GM21423 (cell line): Measurements from ENCODE around the gene CCL11.

Experiments used
- ATAC-seq: cut with Tn5 transposase; IDR thresholded peaks from one replicate; pipeline ENCODE4 v1.9.1; 2021; ENCODE audit warnings: mild to moderate bottlenecking, moderate library complexity; ENCODE audit not compliant: unreplicated experiment

Gene CCL11

DNA sequence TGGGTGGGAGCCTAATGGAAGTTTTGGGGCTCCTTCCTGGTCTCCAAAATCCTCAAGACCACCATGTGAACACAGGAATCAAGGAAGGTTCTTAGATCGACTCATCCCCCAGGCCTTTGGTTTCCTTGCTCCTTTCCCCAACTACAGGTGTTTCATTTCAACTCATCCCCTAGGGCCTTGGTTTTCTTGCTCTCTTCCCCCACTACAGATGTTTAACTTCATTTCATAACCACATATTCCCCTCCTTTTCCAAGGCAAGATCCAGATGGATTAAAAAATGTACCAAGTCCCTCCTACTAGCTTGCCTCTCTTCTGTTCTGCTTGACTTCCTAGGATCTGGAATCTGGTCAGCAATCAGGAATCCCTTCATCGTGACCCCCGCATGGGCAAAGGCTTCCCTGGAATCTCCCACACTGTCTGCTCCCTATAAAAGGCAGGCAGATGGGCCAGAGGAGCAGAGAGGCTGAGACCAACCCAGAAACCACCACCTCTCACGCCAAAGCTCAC is at the start of gene CCL11:
TSS of gene CCL11 (plus strand) at position 457 of the 507 bp plus-strand sequence. CDS start 67 bp downstream, outside the sequence.
- ATAC-seq, result no peak

DNA sequence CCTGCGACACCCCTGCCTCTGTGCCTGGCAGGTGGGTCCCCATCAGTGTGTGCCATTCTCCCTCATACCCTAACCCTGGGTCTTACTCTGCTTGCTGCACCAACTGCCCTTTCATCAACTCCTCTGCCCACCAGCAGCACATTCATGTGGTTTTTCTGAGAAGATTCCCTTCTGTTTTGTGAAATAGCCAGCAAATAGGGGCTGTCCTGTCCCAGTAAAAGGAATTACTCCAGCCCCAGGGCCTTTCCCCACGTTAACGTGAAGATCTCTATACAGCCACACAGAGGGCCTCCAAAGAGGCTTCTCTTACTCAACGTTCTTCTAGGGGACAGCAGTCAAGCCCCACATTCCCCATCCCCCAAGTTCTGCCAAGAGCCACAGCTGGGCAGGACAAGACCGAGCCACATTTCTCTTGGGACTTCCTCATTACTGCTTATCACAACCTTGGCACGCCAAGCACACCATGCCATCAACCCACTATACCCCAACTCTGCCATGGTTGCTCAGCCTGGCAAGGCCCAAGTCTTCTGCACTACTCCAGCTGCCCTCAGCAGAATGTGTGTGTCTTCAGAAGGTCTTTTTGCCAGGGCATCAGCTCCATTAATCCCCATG is 49.2 kb upstream of the CCL11 start:
- ATAC-seq, result no peak

DNA sequence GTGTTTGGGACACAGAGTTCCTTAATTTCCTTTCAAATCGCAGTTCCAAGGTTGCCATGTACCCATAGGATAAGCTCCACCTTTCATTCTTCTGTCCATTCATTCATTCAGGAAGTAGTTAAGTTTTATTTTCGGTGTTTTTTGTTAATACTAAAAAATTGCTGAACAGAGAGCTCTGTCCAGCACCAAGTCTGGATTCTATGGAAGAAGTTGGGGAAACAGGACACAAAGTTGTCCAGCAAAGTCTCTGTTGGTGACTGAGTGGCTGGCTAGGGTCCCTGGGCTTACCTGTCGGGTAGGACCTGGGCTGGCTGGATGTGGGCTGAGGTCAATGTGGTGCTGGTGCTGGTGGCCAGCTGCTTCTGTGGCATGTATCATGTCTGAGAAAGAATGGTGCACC is 48.1 kb upstream of the CCL11 start:
- ATAC-seq, result no peak

DNA sequence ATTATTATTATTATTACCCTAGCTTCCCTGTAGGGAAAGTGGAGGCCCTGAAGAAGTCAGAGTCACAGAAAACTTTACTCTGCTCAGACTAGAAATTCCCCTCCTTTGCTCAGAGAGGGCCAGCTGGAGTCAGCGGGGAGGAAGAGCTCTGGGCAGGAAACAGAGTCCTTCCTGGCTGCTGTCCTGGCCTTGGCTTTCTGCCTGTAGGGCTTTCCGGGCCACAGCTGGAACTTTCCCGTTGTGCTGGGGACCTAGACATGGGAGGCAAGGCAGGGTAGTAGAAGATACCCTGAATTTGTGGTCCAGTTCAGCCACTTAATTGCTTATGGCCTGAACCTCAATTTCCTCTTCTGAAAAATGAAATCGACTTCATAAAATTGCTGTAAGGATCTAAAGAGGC is 44.5 kb upstream of the CCL11 start:
- ATAC-seq, result no peak

- ATAC-seq, result no peak
These were observed 42.8 kb upstream of the CCL11 start for GRCh38 chr17:34242587-34243363.

GRCh38 chr17:34243364-34244320 is 41.9 kb upstream of the CCL11 start:
- no peak for ATAC-seq

DNA sequence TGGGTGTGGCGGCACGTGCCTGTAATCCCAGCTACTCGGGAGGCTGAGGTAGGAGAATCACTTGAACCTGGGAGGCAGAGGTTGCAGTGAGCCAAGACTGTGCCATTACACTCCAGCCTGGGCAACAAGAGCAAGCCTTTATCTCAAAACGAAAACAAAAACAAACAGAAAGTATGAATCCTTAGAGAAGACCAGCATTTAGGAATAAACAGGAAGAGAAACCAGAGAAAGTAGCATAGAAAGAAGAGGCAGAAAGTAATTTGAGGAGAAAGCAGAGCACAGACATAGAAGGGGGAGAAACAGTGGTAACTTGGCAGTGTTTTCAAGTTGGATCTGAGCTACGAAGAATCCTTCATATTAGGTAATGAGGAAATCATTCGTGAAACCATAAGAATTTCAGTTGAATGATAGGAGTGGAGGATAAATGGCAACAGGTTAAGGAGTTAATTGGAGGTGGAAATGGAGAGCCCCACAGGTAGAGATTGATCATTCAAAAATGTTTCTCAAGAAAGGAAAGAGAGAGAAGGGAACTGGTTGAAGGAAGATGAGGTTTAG is 40.1 kb upstream of the CCL11 start:
- no peak for ATAC-seq

GRCh38 chr17:34246446-34246845 is 39.1 kb upstream of the CCL11 start:
- no peak for ATAC-seq

GRCh38 chr17:34246881-34247280 is 38.7 kb upstream of the CCL11 start:
- ATAC-seq, result no peak

DNA sequence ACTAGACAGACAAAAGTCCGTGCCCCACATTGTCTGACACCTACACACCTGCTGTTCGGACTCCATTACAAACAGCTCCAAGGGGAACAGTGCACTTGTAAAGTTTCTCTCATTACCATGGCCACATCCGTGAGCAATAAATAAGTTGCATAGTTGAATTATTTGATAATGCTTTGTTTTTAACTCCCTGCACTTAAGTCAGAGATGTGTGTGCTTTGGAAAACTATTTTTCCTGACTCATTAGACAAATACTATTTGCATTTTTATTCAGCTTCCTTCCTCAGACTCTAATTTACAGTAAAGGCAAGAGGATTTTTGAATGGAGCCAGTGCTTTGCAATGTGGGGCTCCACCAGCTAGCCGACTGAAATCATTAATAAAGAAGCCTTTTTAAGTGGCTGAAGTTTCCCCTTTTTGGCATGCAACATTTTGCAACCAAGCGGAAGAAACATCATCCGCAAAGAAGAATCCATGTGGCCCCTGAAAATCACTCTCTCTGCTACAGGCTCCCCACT is 37.0 kb upstream of the CCL11 start:
- no peak for ATAC-seq

- no peak for ATAC-seq
These were observed 36.5 kb upstream of the CCL11 start for GRCh38 chr17:34249061-34249460.

DNA sequence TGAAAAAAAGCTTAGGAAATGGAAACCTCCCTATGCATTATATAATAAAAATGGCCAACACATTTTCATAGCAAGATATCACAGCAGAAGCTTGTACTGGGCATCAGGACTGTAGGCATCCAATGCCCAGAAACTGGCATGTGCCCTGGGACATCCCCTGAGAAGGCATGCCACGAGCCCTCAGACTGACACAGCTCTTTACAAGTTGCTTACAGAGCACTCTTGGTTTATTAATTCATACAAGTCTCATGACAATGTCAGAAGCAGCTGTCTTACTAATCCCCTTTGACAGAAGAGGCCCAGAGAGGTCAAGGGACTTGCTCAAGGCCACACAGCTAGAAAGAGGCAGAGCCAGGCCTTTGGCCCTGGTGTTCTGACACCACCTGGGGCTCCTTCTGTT is 36.1 kb upstream of the CCL11 start:
- no peak for ATAC-seq

GRCh38 chr17:34251186-34251585 is 34.4 kb upstream of the CCL11 start:
- ATAC-seq, result no peak

- no peak for ATAC-seq
These were observed 33.5 kb upstream of the CCL11 start for GRCh38 chr17:34252095-34252443.

DNA sequence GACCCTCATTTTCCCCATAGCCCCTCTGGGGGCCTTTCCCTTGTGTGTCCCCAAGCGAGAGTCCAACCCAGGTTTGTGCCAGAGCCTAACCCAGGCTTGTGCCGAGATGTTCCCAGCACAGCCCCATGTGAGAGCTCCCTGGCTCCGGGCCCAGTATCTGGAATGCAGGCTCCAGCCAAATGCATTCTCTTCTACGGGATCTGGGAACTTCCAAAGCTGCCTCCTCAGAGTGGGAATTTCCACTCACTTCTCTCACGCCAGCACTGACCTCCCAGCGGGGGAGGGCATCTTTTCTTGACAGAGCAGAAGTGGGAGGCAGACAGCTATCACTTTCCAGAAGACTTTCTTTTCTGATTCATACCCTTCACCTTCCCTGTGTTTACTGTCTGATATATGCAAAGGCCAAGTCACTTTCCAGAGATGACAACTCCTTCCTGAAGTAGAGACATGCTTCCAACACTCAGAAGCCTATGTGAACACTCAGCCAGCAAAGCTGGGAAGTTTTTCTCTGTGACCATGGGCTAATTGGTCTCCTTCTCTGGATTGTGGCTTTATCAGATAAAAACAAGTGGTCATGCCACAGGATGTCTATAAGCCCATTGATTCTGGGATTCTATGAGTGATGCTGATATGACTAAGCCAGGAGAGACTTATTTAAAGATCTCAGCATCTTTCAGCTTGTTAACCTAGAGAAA is 33.0 kb upstream of the CCL11 start:
- no peak for ATAC-seq

DNA sequence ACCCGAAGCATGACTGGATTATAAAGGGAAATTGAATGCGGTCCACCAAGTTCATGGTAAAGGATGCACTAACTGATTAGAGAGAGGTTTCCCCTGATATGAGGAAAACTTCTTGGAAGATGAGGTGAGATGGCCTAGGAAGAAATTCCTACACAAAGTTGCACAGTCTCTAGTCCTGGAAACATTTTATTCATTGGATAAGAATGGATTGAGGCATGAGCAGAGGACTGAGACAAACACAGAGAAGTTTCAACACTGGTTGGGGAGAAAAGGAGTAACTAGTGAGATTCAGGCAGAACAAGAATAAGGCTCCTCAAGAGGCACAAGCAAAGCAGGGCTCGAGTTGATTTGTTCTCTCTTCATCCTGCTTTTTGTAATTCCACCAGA is 32.4 kb upstream of the CCL11 start:
- no peak for ATAC-seq

DNA sequence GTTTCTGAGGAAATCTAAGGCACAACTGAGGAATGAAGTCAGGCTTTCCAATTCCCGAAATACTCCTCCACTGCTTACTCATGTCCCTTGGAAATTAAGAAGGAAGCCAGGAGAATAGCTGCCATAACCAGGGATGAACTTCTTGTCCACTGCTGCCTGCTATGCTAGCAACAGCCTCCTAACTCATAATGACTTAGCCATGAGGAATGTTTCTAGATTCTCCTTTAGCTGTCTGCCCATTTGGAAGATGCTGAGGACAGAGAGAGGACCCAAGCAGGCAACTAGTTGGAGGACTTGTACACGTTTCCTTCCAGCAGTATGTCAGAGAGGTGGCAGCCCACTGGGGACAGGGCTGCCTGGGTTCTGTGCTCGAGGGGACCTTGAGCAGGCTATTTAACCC is 31.4 kb upstream of the CCL11 start:
- no peak for ATAC-seq

- ATAC-seq, result no peak
These were observed 30.7 kb upstream of the CCL11 start, which contains the start of gene CCL2 for GRCh38 chr17:34254651-34255380. Gene CCL2, plus strand, starts transcription at chr17:34255285. Its CDS starts 65 bp downstream, at chr17:34255350.

DNA sequence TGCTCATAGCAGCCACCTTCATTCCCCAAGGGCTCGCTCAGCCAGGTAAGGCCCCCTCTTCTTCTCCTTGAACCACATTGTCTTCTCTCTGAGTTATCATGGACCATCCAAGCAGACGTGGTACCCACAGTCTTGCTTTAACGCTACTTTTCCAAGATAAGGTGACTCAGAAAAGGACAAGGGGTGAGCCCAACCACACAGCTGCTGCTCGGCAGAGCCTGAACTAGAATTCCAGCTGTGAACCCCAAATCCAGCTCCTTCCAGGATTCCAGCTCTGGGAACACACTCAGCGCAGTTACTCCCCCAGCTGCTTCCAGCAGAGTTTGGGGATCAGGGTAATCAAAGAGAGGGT is 30.2 kb upstream of the CCL11 start:
- ATAC-seq, result no peak

- no peak for ATAC-seq
These were observed 29.7 kb upstream of the CCL11 start for GRCh38 chr17:34255841-34256240.
